H7 (cell line): Measurements from ENCODE around the gene CDC45. TPM values are rescaled to one million over a fixed set of nuclear protein-coding genes. Genes with fewer than 3 reads are reported as not detected.

Experiments used
- DNase-seq: peaks from one replicate; pipeline ENCODE4 v3.0.0; 2012
- H3K27me3 ChIP-seq: 2 replicates; pipeline ENCODE4 v1.6.0; 2011; ENCODE audit warnings: mild to moderate bottlenecking, low read length; ENCODE audit not compliant: control insufficient read depth, insufficient read depth
- H3K36me3 ChIP-seq: replicated peaks from 2 replicates; pipeline ENCODE4 v1.5.1; 2011; ENCODE audit warnings: low read length; ENCODE audit not compliant: control insufficient read depth, insufficient read depth
- H3K4me3 ChIP-seq: 2 replicates; pipeline ENCODE4 v1.5.1; 2011; ENCODE audit warnings: low read depth, mild to moderate bottlenecking, control low read depth, low read length, moderate library complexity; ENCODE audit not compliant: insufficient read depth
- total RNA-seq: library from RNA; depleted of rRNA; stranded (reverse); fragments of >200 nt; shearing (Covaris generic); gene quantifications from 2 replicates; pipeline ENCODE4 v1.2.3, GENCODE V29; 2014

The CDC45 gene
- total RNA-seq, 1 experiment from 2014 or later, result 35.8 TPM

- no peak for DNase-seq
- Histone ChIP-seq H3K4me3 (no peak overlapping the region), H3K27me3 (no peaks in the 10 kb centered on the region), H3K36me3 (peaks cover 13% of the 10 kb centered on the region)
Measured at GRCh38 chr22:19492504-19493174, 12.9 kb downstream of the CDC45 start.

DNA sequence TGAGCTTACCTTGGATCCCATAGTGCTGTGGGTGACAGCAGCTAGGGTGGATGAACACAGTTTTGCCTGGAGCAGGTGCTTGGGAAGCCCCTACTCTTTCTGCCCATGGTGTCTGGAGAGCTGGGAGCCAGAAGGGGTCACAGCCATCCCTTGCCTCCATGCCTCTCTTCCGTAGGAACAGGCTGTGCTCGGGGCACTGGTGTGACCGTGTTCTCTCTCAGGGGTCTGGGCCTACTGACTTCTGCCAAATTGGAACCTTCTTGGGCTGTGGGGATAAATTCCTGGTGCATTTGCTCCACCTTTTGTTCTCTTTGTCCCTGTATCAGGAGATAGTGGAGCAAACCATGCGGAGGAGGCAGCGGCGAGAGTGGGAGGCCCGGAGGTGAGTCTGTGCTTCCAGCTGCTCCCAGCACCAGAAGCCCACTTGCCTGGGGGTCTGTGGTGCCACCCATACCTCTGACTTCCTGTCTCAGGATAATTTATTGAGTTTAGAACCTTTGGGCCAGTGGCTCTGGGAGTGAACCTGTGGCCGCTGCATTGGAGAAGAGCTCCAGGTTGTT, 14.4 kb downstream of the CDC45 start:
- Histone ChIP-seq H3K4me3 (no peak overlapping the region), H3K36me3 (peaks cover 20% of the 10 kb centered on the region), H3K27me3 (no peaks in the 10 kb centered on the region)
- no peak for DNase-seq

GRCh38 chr22:19494676-19495173, 15.0 kb downstream of the CDC45 start:
- Histone ChIP-seq H3K27me3 (no peaks in the 10 kb centered on the region), H3K4me3 (no peak overlapping the region), H3K36me3 (peaks cover 21% of the 10 kb centered on the region)
- no peak for DNase-seq

GRCh38 chr22:19495562-19496323, 16.0 kb downstream of the CDC45 start:
- H3K36me3 ChIP-seq, result peaks cover 21% of the 10 kb centered on the region
- no peak overlapping the region for H3K4me3 ChIP-seq
- H3K27me3 ChIP-seq, result no peaks in the 10 kb centered on the region
- no peak for DNase-seq

GRCh38 chr22:19496324-19496630, 16.6 kb downstream of the CDC45 start:
- H3K27me3 ChIP-seq, result no peaks in the 10 kb centered on the region
- H3K36me3 ChIP-seq, result peaks cover 21% of the 10 kb centered on the region
- no peak for DNase-seq
- H3K4me3 ChIP-seq, result no peak overlapping the region

DNA sequence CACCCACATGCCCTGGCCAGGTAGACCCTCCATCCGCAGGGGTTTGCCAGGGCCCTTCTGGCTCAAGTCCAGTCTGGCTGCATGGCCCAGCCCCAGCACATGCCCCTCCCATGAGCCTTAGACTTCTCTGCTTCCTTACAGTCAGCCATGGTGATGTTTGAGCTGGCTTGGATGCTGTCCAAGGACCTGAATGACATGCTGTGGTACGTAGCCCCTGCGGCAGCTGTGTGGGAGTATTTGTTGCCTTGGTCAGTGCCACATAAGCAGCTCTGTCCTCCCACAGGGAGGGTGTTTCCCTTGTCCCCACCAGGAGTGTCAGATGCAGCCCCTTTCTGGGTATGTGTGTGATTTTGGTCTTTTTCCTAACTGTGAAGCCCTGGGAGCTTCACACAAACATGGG, 17.5 kb downstream of the CDC45 start:
- no peak for DNase-seq
- H3K36me3 ChIP-seq, result peaks cover 21% of the 10 kb centered on the region
- no peaks in the 10 kb centered on the region for H3K27me3 ChIP-seq
- H3K4me3 ChIP-seq, result no peak overlapping the region

DNA sequence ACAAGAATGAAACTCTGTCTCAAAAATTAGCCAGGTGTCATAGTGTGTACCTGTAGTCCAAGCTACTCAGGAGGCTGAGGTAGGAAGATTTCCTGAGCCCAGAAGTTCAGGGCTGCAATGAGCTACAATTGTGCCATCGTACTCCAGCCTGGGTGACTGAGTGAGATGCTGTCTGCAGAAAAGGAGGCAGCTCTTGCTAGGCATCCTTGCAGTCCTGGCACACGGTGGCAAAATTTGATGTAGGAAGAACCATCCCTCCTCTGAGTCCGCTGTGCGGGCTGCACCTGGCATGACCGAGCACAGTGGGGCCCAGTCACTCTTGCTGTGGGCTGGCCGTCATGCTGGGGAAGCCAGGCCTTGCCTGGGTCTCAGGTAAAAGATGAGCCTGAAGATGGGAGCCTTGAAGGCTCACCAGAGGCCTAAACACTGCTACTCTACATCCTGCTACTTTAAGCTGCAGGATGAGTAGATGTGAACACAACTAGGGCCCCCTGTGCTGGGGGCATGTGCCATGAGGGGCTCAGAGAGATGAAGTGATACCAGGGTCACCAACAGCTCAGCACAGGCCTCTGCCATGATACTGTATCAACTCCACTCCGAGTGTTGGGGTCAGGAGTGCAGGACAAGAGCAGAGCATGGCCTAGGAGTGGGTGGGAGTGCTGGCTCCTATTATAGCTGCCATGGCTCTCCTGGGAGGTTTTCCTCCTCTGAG, 18.6 kb downstream of the CDC45 start:
- Histone ChIP-seq H3K36me3 (peaks cover 21% of the 10 kb centered on the region), H3K4me3 (no peak overlapping the region), H3K27me3 (no peaks in the 10 kb centered on the region)
- no peak for DNase-seq

- Histone ChIP-seq H3K36me3 (peaks cover 19% of the 10 kb centered on the region), H3K27me3 (no peaks in the 10 kb centered on the region), H3K4me3 (no peak overlapping the region)
- DNase-seq, result no peak
Measured at GRCh38 chr22:19498866-19499190, 19.1 kb downstream of the CDC45 start.

DNA sequence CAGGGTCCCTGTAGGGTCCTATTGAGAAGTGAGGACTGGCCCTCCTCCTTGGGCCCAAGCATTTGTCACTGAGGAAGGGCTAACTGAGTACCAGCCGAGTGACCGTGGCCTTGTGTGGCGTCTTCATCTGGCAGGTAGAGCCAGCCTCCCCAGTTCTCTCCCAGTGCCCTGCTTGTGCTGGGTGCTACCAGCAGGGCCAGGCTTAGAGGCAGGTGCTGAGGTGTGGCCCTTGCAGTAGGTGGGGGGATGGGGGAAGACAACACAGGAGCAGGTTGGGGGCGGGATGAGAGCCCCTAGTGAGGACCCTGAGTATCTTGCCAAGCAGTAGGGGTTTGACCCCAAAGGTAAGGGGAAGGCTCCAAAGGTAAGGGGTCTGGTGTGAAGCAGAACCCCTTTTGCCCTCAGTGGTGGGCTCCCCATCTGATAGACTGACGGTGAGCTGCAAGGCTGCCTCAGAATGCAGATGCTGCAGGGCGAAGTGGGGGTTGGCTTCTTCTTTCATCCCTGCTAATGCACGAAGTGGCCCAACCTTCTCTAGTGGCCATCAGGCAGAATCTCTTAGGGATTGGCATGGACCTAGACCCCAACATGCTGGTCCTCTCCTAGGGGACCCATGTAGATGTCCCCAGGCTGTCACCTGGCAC, 19.6 kb downstream of the CDC45 start:
- DNase-seq, result no peak
- Histone ChIP-seq H3K27me3 (no peaks in the 10 kb centered on the region), H3K4me3 (no peak overlapping the region), H3K36me3 (peaks cover 14% of the 10 kb centered on the region)

- Histone ChIP-seq H3K27me3 (no peaks in the 10 kb centered on the region), H3K4me3 (no peak overlapping the region), H3K36me3 (peaks cover 14% of the 10 kb centered on the region)
- no peak for DNase-seq
Measured at GRCh38 chr22:19499880-19500242, 20.1 kb downstream of the CDC45 start.

- no peaks in the 10 kb centered on the region for H3K27me3 ChIP-seq
- no peak overlapping the region for H3K4me3 ChIP-seq
- H3K36me3 ChIP-seq, result peaks cover 16% of the 10 kb centered on the region
- DNase-seq, result no peak
Measured at GRCh38 chr22:19501897-19502447, 22.3 kb downstream of the CDC45 start.

DNA sequence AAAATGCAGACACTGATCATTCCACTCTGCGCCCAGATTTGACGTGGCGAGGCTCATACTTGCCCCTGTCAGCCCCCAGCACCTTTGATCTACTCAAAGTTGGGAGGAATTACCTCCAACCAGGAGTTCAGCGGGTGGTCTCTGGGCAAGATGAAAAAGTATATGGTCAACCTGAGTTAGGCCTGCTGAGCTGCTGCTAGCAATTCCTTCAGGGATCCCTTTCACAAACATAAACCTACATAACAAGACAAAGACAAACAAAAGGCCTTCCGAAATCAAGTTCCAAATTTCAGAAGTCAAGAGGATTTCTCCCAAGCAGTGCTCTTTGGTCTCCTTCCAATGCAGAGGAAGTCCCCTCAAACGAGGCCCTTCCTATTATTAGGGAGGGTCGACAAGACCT, 23.6 kb downstream of the CDC45 start:
- Histone ChIP-seq H3K36me3 (peaks cover 10% of the 10 kb centered on the region), H3K27me3 (no peaks in the 10 kb centered on the region), H3K4me3 (no peak overlapping the region)
- no peak for DNase-seq

DNA sequence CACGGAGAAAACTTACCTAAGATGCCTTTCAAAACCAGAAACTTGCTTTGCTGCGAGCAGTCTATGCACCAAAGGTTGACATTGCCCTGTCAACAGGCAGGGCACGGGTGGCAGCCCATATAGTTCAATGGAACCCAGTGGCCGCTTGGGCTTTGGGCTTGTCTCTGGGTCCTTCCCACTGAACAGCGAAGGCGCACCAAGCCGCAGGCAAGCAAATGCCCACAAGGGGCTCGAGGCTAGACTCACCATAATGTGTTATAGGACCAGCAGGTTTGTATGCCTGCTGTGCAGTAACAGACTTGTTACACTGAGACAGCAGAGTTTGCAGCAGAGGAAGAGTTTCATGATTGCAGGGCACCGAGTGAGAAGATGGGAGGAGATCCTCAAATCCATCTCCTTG, 24.1 kb downstream of the CDC45 start:
- Histone ChIP-seq H3K4me3 (no peak overlapping the region), H3K36me3 (peaks cover 7% of the 10 kb centered on the region), H3K27me3 (no peaks in the 10 kb centered on the region)
- DNase-seq, result no peak
